Measurements from ENCODE around the gene USHBP1.

USHBP1 gene

GRCh38 chr19:17211547-17212446 is 52.7 kb downstream of the USHBP1 start:
- no peak for DNase-seq (ENCODE audit: low read depth in 2 of 2)

- no peak for DNase-seq (ENCODE audit: low read depth in 2 of 2)
These were observed 54.2 kb downstream of the USHBP1 start for GRCh38 chr19:17210296-17210695.

DNA sequence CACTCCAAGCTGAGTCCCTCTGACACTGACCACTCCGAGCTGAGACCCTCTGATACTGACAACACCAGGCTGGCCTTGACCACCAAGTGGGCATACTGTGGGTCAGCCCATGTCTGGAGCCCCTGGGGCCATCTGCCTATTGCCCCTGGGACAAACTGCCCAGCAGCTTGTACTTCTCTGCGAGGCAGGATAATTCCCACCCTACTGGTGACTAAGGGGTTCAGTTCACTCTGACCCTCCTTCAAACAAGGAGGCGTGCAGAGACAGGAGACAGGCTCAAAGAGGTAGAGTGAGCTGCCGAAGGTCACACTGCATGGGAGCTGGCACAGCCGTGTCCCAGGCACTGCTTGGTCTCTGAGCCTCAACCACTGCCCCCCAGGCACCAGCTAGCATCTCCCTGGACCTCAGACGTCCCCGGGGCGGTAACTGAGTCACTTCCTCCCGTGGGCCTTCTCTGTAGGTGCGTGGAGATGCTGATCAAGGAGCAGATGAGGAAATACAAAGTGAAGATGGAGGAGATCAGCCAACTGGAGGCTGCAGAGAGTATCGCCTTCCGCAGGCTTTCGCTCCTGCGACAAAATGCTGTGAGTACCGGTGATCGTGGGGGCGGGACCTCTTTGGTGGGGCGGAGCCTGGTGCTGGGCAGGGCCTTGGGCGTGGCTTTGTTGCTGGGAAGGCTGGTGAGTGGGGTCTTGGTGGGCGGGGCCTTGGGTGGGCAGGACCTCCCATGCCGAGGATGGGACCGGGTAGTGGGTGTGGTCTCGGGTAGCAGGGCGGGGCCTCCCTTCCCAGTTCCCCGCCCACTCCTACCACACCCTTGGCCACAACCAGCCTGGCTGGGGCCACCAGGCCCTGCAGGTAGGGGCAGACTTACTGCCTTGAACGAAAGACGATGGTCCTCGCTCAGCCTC is 55.2 kb downstream of the USHBP1 start:
- DNase-seq (ENCODE audit: low read depth in 2 of 2), result no peak

DNA sequence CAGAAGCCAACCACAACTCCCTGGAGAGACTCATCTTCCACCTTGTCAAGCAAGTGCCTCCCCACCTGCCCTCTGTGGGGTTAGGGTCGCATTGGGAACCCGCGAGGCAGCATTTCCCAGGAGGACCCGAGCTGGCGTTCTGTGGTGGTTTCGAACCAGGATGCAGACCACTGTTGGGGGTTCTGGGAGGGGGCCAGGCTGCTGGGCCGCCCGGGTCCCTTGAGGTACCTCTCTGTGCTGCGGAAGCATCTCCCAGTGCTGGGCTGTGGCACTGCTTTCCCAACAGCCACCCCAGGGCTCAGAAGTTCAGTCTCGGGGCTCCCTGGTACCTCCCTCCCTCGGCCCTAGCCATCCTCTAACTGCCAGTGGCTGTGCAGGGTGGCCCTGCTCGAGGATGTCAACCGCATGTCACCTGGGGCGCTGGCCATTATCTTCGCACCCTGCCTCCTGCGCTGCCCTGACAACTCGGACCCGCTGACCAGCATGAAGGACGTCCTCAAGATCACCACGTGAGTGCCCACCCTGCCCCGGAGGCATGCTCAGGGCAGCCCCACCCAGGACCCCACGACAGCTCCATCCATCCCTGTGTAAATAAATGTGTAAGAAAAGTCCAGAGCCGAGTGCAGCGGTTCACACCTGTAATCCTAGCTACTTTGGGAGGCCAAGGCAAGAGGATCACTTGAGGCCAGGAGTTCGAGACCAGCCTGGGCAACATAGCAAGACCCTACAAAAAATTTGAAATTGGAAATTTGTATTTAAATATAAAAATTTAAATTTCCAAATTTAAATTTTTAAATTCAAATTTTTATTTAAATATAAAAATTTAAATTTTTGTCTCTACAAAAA is 57.6 kb downstream of the USHBP1 start:
- no peak for DNase-seq (ENCODE audit: low read depth in 2 of 2)

- DNase-seq (ENCODE audit: low read depth in 2 of 2), result peak; percentile 43
These were observed 59.1 kb downstream of the USHBP1 start for GRCh38 chr19:17205237-17206140.

DNA sequence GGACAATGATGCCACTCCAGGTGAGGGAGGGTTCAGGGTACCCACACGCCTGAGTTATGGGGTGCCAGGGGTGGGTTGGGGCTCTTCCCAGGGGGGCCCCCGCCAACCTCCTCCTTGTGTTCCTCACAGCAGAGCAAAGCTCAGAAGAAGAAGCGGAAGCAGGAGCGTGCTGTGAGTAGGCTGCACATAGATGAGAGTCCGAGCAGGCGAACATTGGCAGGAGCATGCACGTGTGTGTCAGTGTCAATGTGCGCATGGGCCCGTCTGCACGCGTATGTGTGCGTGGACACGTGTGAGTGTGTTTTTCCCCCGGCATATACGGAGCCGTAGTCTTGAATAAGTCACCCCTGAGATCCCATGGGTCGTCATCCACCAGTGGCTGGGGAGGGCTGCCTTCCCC is 61.8 kb downstream of the USHBP1 start:
- DNase-seq (ENCODE audit: low read depth in 2 of 2), result no peak

DNA sequence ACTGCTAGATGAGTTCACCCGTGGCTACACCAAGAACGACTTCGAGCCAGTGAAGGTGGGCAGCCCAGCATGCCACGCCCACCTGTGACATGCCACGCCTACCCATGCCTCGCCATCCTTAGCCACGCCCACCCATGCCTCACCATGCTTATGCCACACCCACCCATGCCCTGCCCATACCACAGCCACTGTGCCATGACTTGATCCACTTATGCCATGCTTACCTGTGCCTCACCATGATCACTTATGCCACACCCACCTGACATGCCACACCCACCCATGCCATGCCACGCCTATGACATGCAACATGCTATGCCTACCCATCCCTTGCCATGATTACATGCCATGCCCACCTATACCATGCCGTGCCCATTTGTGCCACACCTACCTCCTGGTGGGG is 62.3 kb downstream of the USHBP1 start:
- DNase-seq (ENCODE audit: low read depth in 2 of 2), result no peak

DNA sequence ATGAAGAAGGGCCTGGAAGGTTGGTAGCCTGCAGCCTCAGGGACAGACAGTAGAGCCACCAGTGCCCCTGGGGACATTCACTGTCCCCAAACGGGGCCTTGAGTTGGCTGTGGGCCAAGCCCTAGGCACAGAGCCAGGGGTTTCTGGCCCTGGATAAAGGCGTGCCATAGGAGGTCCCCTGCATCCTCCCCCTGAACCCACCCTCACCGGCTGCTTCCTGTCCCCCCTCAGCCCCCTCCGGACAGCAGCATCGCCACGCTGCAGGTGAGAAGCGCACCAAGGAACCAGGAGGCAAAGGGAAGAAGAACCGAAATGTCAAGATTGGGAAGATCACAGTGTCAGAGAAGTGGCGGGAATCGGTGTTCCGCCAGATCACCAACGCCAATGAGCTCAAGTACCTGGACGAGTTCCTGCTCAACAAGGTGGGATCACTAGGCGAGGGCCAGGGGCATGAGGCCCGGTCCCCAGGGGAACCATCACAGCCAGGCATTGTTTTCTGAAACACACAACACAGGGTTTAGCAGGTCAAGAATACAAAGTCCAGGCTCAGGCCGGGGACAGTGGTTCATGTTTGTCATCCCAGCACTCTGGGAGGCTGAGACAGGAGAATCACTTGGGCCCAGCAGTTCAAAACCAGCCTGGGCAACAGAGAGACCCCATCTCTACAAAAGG is 64.0 kb downstream of the USHBP1 start:
- no peak for DNase-seq (ENCODE audit: low read depth in 2 of 2)
